MM.1S (cell line): ENCODE results near the gene TGM5.

Source experiments
- DNase-seq: peaks from one replicate; pipeline ENCODE4 v3.0.0-alpha.2; 2015
- H2AFZ ChIP-seq: fragments of 300-600 bp; sonication (generic); 2 replicates; pipeline ENCODE4 v1.6.0; 2016; ENCODE audit warnings: antibody characterized with exemption, low read length
- H3F3A ChIP-seq: fragments of 300-600 bp; sonication (generic); 2 replicates; pipeline ENCODE4 v1.6.1; 2016; ENCODE audit warnings: mild to moderate bottlenecking, antibody characterized with exemption, low read length, moderate library complexity, mixed read lengths; ENCODE audit not compliant: insufficient read depth
- H3K27ac ChIP-seq: fragments of 300-600 bp; sonication (generic); 2 replicates; pipeline ENCODE4 v1.5.1; 2016; ENCODE audit warnings: mild to moderate bottlenecking, low read length
- H3K27me3 ChIP-seq: fragments of 300-600 bp; sonication (generic); replicated peaks from 2 replicates; pipeline ENCODE4 v1.6.0; 2016; ENCODE audit warnings: low read length; ENCODE audit not compliant: insufficient read depth
- H3K36me3 ChIP-seq: fragments of 300-600 bp; sonication (generic); replicated peaks from 2 replicates; pipeline ENCODE4 v1.6.1; 2016; ENCODE audit warnings: mild to moderate bottlenecking, low read length, mixed read lengths; ENCODE audit not compliant: insufficient read depth
- H3K4me1 ChIP-seq: fragments of 300-600 bp; sonication (generic); 2 replicates; pipeline ENCODE4 v1.6.1; 2016; ENCODE audit warnings: low read length, mixed read lengths
- H3K4me2 ChIP-seq: fragments of 300-600 bp; sonication (generic); 2 replicates; pipeline ENCODE4 v1.6.0; 2016; ENCODE audit warnings: low read depth, low read length
- H3K4me3 ChIP-seq: fragments of 300-600 bp; sonication (generic); 2 replicates; pipeline ENCODE4 v1.5.1; 2016; ENCODE audit warnings: low read length, mixed read lengths
- H3K79me2 ChIP-seq: fragments of 300-600 bp; sonication (generic); 2 replicates; pipeline ENCODE4 v1.6.1; 2016; ENCODE audit warnings: mixed run types, low read length, mixed read lengths
- H3K9ac ChIP-seq: fragments of 300-600 bp; sonication (generic); 2 replicates; pipeline ENCODE4 v1.6.1; 2016; ENCODE audit warnings: low read length, mixed read lengths
- H3K9me2 ChIP-seq: fragments of 300-600 bp; sonication (generic); replicated peaks from 2 replicates; pipeline ENCODE4 v1.6.1; 2016; ENCODE audit warnings: mild to moderate bottlenecking, low read length, mixed read lengths; ENCODE audit not compliant: insufficient read depth
- H3K9me3 ChIP-seq: fragments of 300-600 bp; sonication (generic); replicated peaks from 2 replicates; pipeline ENCODE4 v1.6.1; 2016; ENCODE audit warnings: mild to moderate bottlenecking, low read length, mixed read lengths; ENCODE audit not compliant: insufficient read depth
- H4K20me1 ChIP-seq: fragments of 300-600 bp; sonication (generic); 2 replicates; pipeline ENCODE4 v1.6.1; 2016; ENCODE audit warnings: mild to moderate bottlenecking, low read length, moderate library complexity, mixed read lengths; ENCODE audit not compliant: insufficient read depth
- CTCF ChIP-seq: fragments of 300-600 bp; sonication (generic); IDR thresholded peaks from 2 replicates; pipeline ENCODE4 v1.5.1; 2016; ENCODE audit warnings: antibody characterized with exemption, low read length, mixed read lengths
- EZH2 ChIP-seq: fragments of 300-600 bp; sonication (generic); optimal IDR thresholded peaks from 2 replicates; pipeline ENCODE3; 2017; ENCODE audit warnings: low read depth, mild to moderate bottlenecking, antibody characterized with exemption, low read length, mixed read lengths
- EZH2phosphoT487 ChIP-seq: fragments of 300-600 bp; sonication (generic); IDR thresholded peaks from 2 replicates; pipeline ENCODE4 v1.6.1; 2018; ENCODE audit warnings: antibody characterized with exemption, low read length

TGM5 gene

DNA sequence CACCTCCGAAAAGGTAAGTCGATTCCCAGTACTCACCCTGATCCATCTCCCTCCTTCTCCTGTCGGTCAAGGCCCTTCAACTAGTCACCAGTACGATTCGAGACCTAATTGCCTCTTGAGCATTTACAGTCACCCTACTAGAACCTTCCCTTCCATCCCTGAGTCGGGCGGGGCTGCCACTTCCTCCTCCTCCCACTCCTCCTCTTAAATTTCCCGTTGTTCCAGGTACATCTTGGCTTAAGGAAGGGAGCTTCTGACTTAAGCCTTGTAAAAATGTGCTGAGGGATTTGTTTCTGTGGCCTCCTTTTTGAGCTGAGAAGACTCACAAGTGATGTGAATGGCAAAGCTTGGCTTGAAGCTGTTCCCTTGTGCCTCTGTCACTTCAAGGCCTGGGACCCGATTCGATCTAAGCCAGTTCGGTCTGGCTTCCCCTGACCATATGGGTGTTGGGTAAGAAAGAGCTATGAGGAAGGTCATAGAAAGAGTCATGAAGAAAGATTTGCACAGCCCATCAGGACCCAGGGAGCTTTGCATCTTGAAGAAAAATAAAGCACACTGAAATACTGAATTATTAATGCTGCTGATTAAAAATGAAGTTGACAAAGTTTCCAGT lies 35.6 kb upstream of the TGM5 start, which contains the start of gene TGM7:
Gene TGM7, minus strand, starts transcription at position 51 of the 613 bp plus-strand sequence.
- no peaks in the 10 kb centered on the region for H3K36me3 ChIP-seq
- H3K4me3 ChIP-seq: no peak within 1 kb of the TSS
- H4K20me1 ChIP-seq: no peaks in the 10 kb centered on the region
- H3K27ac ChIP-seq: no peak within 1 kb of the TSS
- H3K9me3 ChIP-seq: no peaks in the 10 kb centered on the region
- TF ChIP-seq EZH2: no peak
- no peak for TF ChIP-seq EZH2phosphoT487
- TF ChIP-seq CTCF: no peak
- H3F3A ChIP-seq: no peaks in the 10 kb centered on the region
- no peaks in the 10 kb centered on the region for H3K27me3 ChIP-seq
- no peak for DNase-seq
- H2AFZ ChIP-seq: no peak within 1 kb of the TSS
- H3K4me2 ChIP-seq: no peak within 1 kb of the TSS
- H3K79me2 ChIP-seq: no peaks in the 10 kb centered on the region
- H3K9ac ChIP-seq: no peak within 1 kb of the TSS
- no peaks in the 10 kb centered on the region for H3K9me2 ChIP-seq
- H3K4me1 ChIP-seq: no peaks in the 10 kb centered on the region

DNA sequence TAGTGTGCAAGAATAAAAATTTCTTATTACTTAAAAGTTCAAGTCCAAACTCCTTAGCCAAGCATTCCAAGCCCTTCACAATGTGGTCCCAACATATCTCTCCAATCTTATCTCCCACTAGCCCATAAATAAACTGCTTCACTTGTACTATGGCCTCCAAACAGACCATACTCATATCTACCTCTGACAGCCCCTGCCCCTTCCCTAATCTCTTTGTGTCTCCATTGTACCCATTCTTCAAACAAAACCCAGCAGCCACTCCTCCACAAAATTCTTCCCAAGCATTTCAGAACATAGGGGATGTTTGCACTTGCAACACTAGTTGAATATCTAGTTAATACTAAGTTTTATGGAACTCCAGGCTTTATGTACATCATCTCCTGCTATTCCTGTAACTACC lies 33.2 kb upstream of the TGM5 start:
- no peak overlapping the region for H2AFZ ChIP-seq
- H3K9ac ChIP-seq: no peak overlapping the region
- H4K20me1 ChIP-seq: no peaks in the 10 kb centered on the region
- H3K27me3 ChIP-seq: no peaks in the 10 kb centered on the region
- no peaks in the 10 kb centered on the region for H3K36me3 ChIP-seq
- H3K9me3 ChIP-seq: no peaks in the 10 kb centered on the region
- H3F3A ChIP-seq: no peaks in the 10 kb centered on the region
- H3K79me2 ChIP-seq: no peaks in the 10 kb centered on the region
- no peak overlapping the region for H3K4me3 ChIP-seq
- no peak overlapping the region for H3K4me2 ChIP-seq
- TF ChIP-seq EZH2 (no peak), CTCF (no peak), EZH2phosphoT487 (no peak)
- no peaks in the 10 kb centered on the region for H3K9me2 ChIP-seq
- DNase-seq: no peak
- H3K4me1 ChIP-seq: no peaks in the 10 kb centered on the region
- no peak overlapping the region for H3K27ac ChIP-seq

GRCh38 chr15:43299411-43299810 lies 32.7 kb upstream of the TGM5 start:
- no peak overlapping the region for H3K4me3 ChIP-seq
- no peaks in the 10 kb centered on the region for H3K9me3 ChIP-seq
- no peaks in the 10 kb centered on the region for H3K9me2 ChIP-seq
- H3F3A ChIP-seq: no peaks in the 10 kb centered on the region
- no peak overlapping the region for H3K9ac ChIP-seq
- DNase-seq: no peak
- H3K36me3 ChIP-seq: no peaks in the 10 kb centered on the region
- no peaks in the 10 kb centered on the region for H3K79me2 ChIP-seq
- no peak overlapping the region for H3K27ac ChIP-seq
- H4K20me1 ChIP-seq: no peaks in the 10 kb centered on the region
- no peaks in the 10 kb centered on the region for H3K27me3 ChIP-seq
- no peak for TF ChIP-seq CTCF
- TF ChIP-seq EZH2: no peak
- no peak overlapping the region for H3K4me2 ChIP-seq
- no peaks in the 10 kb centered on the region for H3K4me1 ChIP-seq
- no peak overlapping the region for H2AFZ ChIP-seq
